MCF 10A (cell line): ENCODE measurements around the gene WRAP53. TPM values are rescaled to one million over a fixed set of nuclear protein-coding genes. Genes with fewer than 3 reads are reported as not detected.

Source experiments
- BruUV-seq: library from RNA; stranded (reverse); fragments of 400-500 nt; replicated peaks from 2 replicates; lab custom pipeline; 2021; lab: Mats Ljungman, UMichigan
- CTCF ChIA-PET: fragments of 300-600 bp; sonication (Branson Sonifier 250); formaldehyde crosslinking; extraction: SDS; loops from one replicate; lab custom pipeline; 2021; ENCODE audit warnings: antibody characterized with exemption, inconsistent platforms; lab: Yijun Ruan, JAX
- POLR2A ChIA-PET: fragments of 300-600, 350-650 bp; sonication (Branson Sonifier 250); formaldehyde crosslinking; extraction: SDS; loops from one replicate; lab custom pipeline; 2020; ENCODE audit warnings: antibody characterized with exemption, inconsistent platforms; lab: Yijun Ruan, JAX
- DNase-seq: peaks from one replicate; pipeline ENCODE4 v3.0.0-alpha.2; 2018; ENCODE audit not compliant: unreplicated experiment
- H3K27ac Mint-ChIP-seq: one replicate; pipeline ENCODE4 v1.8.0; 2022; ENCODE audit warnings: mild to moderate bottlenecking, low read depth, mixed read lengths; ENCODE audit not compliant: unreplicated experiment
- H3K27me3 Mint-ChIP-seq: one replicate; pipeline ENCODE4 v1.8.0; 2022; ENCODE audit warnings: mixed read lengths; ENCODE audit not compliant: insufficient read depth, unreplicated experiment
- H3K36me3 Mint-ChIP-seq: one replicate; pipeline ENCODE4 v1.8.0; 2022; ENCODE audit warnings: mild to moderate bottlenecking, moderate library complexity, mixed read lengths; ENCODE audit not compliant: insufficient read depth, unreplicated experiment
- H3K4me1 Mint-ChIP-seq: one replicate; pipeline ENCODE4 v1.8.0; 2022; ENCODE audit warnings: mixed read lengths; ENCODE audit not compliant: insufficient read depth, unreplicated experiment
- H3K4me3 Mint-ChIP-seq: one replicate; pipeline ENCODE4 v1.8.0; 2022; ENCODE audit warnings: mild to moderate bottlenecking, moderate library complexity, mixed read lengths; ENCODE audit not compliant: unreplicated experiment
- H3K9me3 Mint-ChIP-seq: one replicate; pipeline ENCODE4 v1.8.0; 2022; ENCODE audit warnings: mixed read lengths; ENCODE audit not compliant: unreplicated experiment
- CTCF ChIP-seq: fragments of 200-600 bp; IDR thresholded peaks from one replicate; pipeline ENCODE4 v1.8.0; 2022; ENCODE audit warnings: antibody characterized with exemption, mild to moderate bottlenecking; ENCODE audit not compliant: unreplicated experiment
- intact Hi-C: fragments of 100-400 bp; cut with micrococcal nuclease; formaldehyde crosslinking; loops from 2 replicates; pipeline ENCODE4 v1.14.1; 2022
- total RNA-seq: library from RNA; stranded (reverse); gene quantifications from 2 replicates; pipeline ENCODE4 v1.2.3, GENCODE V29; 2022

WRAP53 gene
- total RNA-seq, 1 experiment from 2014 or later = 10.7 TPM

- no TSS peak for BruUV-seq
- Mint-ChIP-seq H3K36me3 (peaks cover 11% of the 10 kb centered on the region), H3K27ac (no peak overlapping the region), H3K4me3 (no peak overlapping the region), H3K4me1 (peaks cover 6% of the 10 kb centered on the region), H3K27me3 (peaks cover 23% of the 10 kb centered on the region), H3K9me3 (no peaks in the 10 kb centered on the region)
- ChIA-PET POLR2A (interaction anchor here (0.7 to 1.6 kb wide), 3 partner anchors 13 to 160 kb away, joined by 4 to 6 read pairs (median 4); partner anchors contain the start of gene WRAP53), CTCF (no interaction called here)
- DNase-seq = no peak
- intact Hi-C loops = no loop called here
- no peak for TF ChIP-seq CTCF
These were observed 14.5 kb downstream of the WRAP53 start for GRCh38 chr17:7702776-7703175.

GRCh38 chr17:7703584-7704479, 15.6 kb downstream of the WRAP53 start:
- Mint-ChIP-seq H3K4me1 (peaks cover 6% of the 10 kb centered on the region), H3K4me3 (peak overlapping the region; percentile 76), H3K27ac (no peak overlapping the region), H3K9me3 (no peaks in the 10 kb centered on the region), H3K27me3 (peaks cover 23% of the 10 kb centered on the region), H3K36me3 (peaks cover 11% of the 10 kb centered on the region)
- no peak for TF ChIP-seq CTCF
- ChIA-PET POLR2A (interaction anchor here (0.7 to 3.7 kb wide), 5 partner anchors 12 to 159 kb away, joined by 4 to 18 read pairs (median 4); partner anchors contain the start of genes DNAH2 and WRAP53), CTCF (interaction anchor here (0.6 to 0.8 kb wide), 3 partner anchors 16 to 286 kb away, joined by 3 to 4 read pairs (median 3); partner anchors contain the start of gene WRAP53)
- no peak for DNase-seq
- intact Hi-C loops = no loop called here
- BruUV-seq = no TSS peak

- ChIA-PET POLR2A (interaction anchor here (0.9 to 3.7 kb wide), 2 partner anchors 12 to 18 kb away, joined by 3 to 18 read pairs; partner anchors contain the start of genes DNAH2 and TP53), CTCF (interaction anchor here (0.5 to 2.4 kb wide), 3 partner anchors 12 to 286 kb away, joined by 3 to 11 read pairs (median 3); partner anchors contain the start of gene DNAH2)
- BruUV-seq = no TSS peak
- peaks cover 6% of the 10 kb centered on the region for H3K4me1 Mint-ChIP-seq
- no peak within 1 kb of the TSS for H3K27ac Mint-ChIP-seq
- intact Hi-C loops = no loop called here
- peaks cover 23% of the 10 kb centered on the region for H3K27me3 Mint-ChIP-seq
- TF ChIP-seq CTCF = no peak
- DNase-seq = peak; percentile 28
- no peaks in the 10 kb centered on the region for H3K9me3 Mint-ChIP-seq
- H3K4me3 Mint-ChIP-seq = peak within 1 kb of the TSS; percentile 76
- peaks cover 11% of the 10 kb centered on the region for H3K36me3 Mint-ChIP-seq
These were observed 16.5 kb downstream of the WRAP53 start, which contains the start of gene EFNB3 for GRCh38 chr17:7704601-7705268. Gene EFNB3 (plus strand): TSS chr17:7705202. CDS start chr17:7705599, 397 bp downstream.
